GM12878 (cell line): ENCODE measurements around the gene PDZRN3. TPM values are rescaled to one million over a fixed set of nuclear protein-coding genes. Genes with fewer than 3 reads are reported as not detected.

ENCODE experiments used
- ATAC-seq: fragments of 200-7000 bp; cut with Tn5 transposase; 3 replicates; pipeline ENCODE4 v1.9.1; 2020; ENCODE audit warnings: mild to moderate bottlenecking, moderate library complexity
- BruUV-seq: library from RNA; stranded (reverse); fragments of 400-500 nt; replicated peaks from 2 replicates; lab custom pipeline; 2021; lab: Mats Ljungman, UMichigan
- CTCF ChIA-PET: fragments of 300-600 bp; sonication (Branson Sonifier 250); formaldehyde crosslinking; extraction: SDS; loops from one replicate; lab custom pipeline; 2021; ENCODE audit warnings: inconsistent platforms; lab: Yijun Ruan, JAX
- POLR2A ChIA-PET: fragments of 350-600 bp; formaldehyde crosslinking; extraction: SDS; loops from one replicate; lab custom pipeline; 2021; ENCODE audit warnings: inconsistent platforms; lab: Charles Lee
- RAD21 ChIA-PET: fragments of 300-600 bp; sonication (Branson Sonifier 250); formaldehyde crosslinking; loops from one replicate; lab custom pipeline; 2023; ENCODE audit warnings: antibody characterized with exemption; ENCODE audit not compliant: unreplicated experiment; lab: Charles Lee
- SMC1A ChIA-PET: fragments of 300-600 bp; sonication (Branson Sonifier 250); formaldehyde crosslinking; loops from one replicate; lab custom pipeline; 2023; ENCODE audit not compliant: unreplicated experiment, uncharacterized antibody; lab: Charles Lee
- DNase-seq: peaks from one replicate; pipeline ENCODE4 v3.0.0-alpha.2; 2011; ENCODE audit warnings: low read depth, low spot score
- FAIRE-seq: peaks from 3 replicates; lab custom pipeline; 2011; peaks lifted over from hg19 to GRCh38; lab: Jason Lieb, UNC
- H2AFZ ChIP-seq: 2 replicates; pipeline ENCODE4 v1.6.0; 2011; ENCODE audit warnings: low read depth, low read length, control low read depth; ENCODE audit not compliant: control insufficient read depth
- H3K27ac ChIP-seq: 2 replicates; pipeline ENCODE4 v1.5.1; 2011; ENCODE audit warnings: control low read depth; ENCODE audit not compliant: control insufficient read depth, insufficient read depth
- H3K27me3 ChIP-seq, 2 experiments: replicated peaks in 1 of 2; 2 replicates each; pipeline versions ENCODE4 v1.6.0 to v1.6.1; 2011; ENCODE audit warnings: low read length in 1 of 2; ENCODE audit not compliant: control insufficient read depth in 2 of 2, insufficient read depth in 2 of 2
- H3K36me3 ChIP-seq, 2 experiments: 2 replicates each; pipeline ENCODE4 v1.5.1; 2011; ENCODE audit warnings: low read length in 1 of 2; ENCODE audit not compliant: control insufficient read depth in 2 of 2, insufficient read depth in 2 of 2
- H3K4me1 ChIP-seq: 2 replicates; pipeline ENCODE4 v1.6.1; 2011; ENCODE audit warnings: mild to moderate bottlenecking, low read length, moderate library complexity, mixed read lengths; ENCODE audit not compliant: control insufficient read depth, insufficient read depth
- H3K4me2 ChIP-seq: 2 replicates; pipeline ENCODE4 v1.6.0; 2011; ENCODE audit warnings: control low read depth; ENCODE audit not compliant: control insufficient read depth, insufficient read depth
- H3K4me3 ChIP-seq: fragments of 200-600 bp; sonication (generic); 2 replicates; pipeline ENCODE4 v1.5.1; 2016
- H3K79me2 ChIP-seq: 2 replicates; pipeline ENCODE4 v1.6.0; 2011; ENCODE audit warnings: low read length; ENCODE audit not compliant: control insufficient read depth, insufficient read depth
- H3K9ac ChIP-seq: 2 replicates; pipeline ENCODE4 v1.8.0; 2011; ENCODE audit warnings: low read length, control low read depth, mixed read lengths; ENCODE audit not compliant: control insufficient read depth, insufficient read depth
- H3K9me3 ChIP-seq: replicated peaks from 3 replicates; pipeline ENCODE4 v1.5.1; 2011; ENCODE audit warnings: mild to moderate bottlenecking, low read length; ENCODE audit not compliant: control insufficient read depth, insufficient read depth
- H4K20me1 ChIP-seq: 2 replicates; pipeline ENCODE4 v1.6.0; 2011; ENCODE audit not compliant: control insufficient read depth, insufficient read depth
- CBX3 ChIP-seq: fragments of 200-600 bp; sonication (generic); IDR thresholded peaks from 2 replicates; pipeline ENCODE4 v1.6.1; 2016; ENCODE audit warnings: low read depth, borderline replicate concordance
- DPF2 ChIP-seq: fragments of 450-650 bp; IDR thresholded peaks from 2 replicates; pipeline ENCODE4 v1.6.1; 2017; ENCODE audit warnings: mild to moderate bottlenecking
- HDAC2 ChIP-seq: fragments of 200-600 bp; sonication (generic); IDR thresholded peaks from 2 replicates; pipeline ENCODE4 v1.6.1; 2017
- MEF2B ChIP-seq: fragments of 450-650 bp; IDR thresholded peaks from 2 replicates; pipeline ENCODE4 v1.6.1; 2018; ENCODE audit warnings: mild to moderate bottlenecking, moderate library complexity; ENCODE audit not compliant: partially characterized antibody, poor library complexity, severe bottlenecking
- MTA3 ChIP-seq: IDR thresholded peaks from 2 replicates; pipeline ENCODE4 v1.6.1; 2012; ENCODE audit warnings: low read length, inconsistent platforms, borderline replicate concordance
- MYB ChIP-seq: fragments of 150-350 bp; IDR thresholded peaks from 2 replicates; pipeline ENCODE4 v1.6.1; 2014; ENCODE audit warnings: mild to moderate bottlenecking, low read depth, low read length, borderline replicate concordance
- REST ChIP-seq: IDR thresholded peaks from 2 replicates; pipeline ENCODE4 v1.6.1; 2012; ENCODE audit warnings: mild to moderate bottlenecking, low read depth, low read length
- SIN3A ChIP-seq: IDR thresholded peaks from 2 replicates; pipeline ENCODE4 v1.6.1; 2012; ENCODE audit warnings: low read depth, low read length, improper control_type of control experiment
- SPI1 ChIP-seq: IDR thresholded peaks from 2 replicates; pipeline ENCODE4 v1.6.1; 2011; ENCODE audit warnings: low read depth, mild to moderate bottlenecking, low read length, moderate library complexity, borderline replicate concordance; ENCODE audit not compliant: insufficient read depth
- SRF ChIP-seq, 2 experiments: IDR thresholded peaks; 2 replicates each; pipeline ENCODE4 v1.6.1; 2011; ENCODE audit warnings: low read depth in 2 of 2, low read length in 2 of 2, mild to moderate bottlenecking in 1 of 2, moderate library complexity in 1 of 2
- TARDBP ChIP-seq: IDR thresholded peaks from 2 replicates; pipeline ENCODE4 v1.6.1; 2016; ENCODE audit warnings: borderline replicate concordance
- TBL1XR1 ChIP-seq: IDR thresholded peaks from 2 replicates; pipeline ENCODE4 v1.6.1; 2012; ENCODE audit warnings: low read depth, low read length, improper control_type of control experiment
- ZBTB40 ChIP-seq: fragments of 450-650 bp; IDR thresholded peaks from 2 replicates; pipeline ENCODE4 v1.6.1; 2016; ENCODE audit warnings: mild to moderate bottlenecking, moderate library complexity, borderline replicate concordance
- ZNF687 ChIP-seq: fragments of 450-650 bp; IDR thresholded peaks from 2 replicates; pipeline ENCODE4 v1.6.1; 2017; ENCODE audit warnings: mild to moderate bottlenecking, moderate library complexity
- WGBS: methylation state at CpG from one replicate; pipeline ENCODE4 v1.1.6; 2016; ENCODE audit warnings: low lambda C conversion rate; ENCODE audit not compliant: insufficient replicate concordance, insufficient coverage; ENCODE audit errors: missing lambda C conversion rate; 5-methylcytosine and 5-hydroxymethylcytosine counted together
- in situ Hi-C: fragments of 300-500 bp; cut with MboI; formaldehyde crosslinking; loops from 9 replicates; pipeline ENCODE4 v1.14.3; 2018; ENCODE audit warnings: mixed read lengths
- intact Hi-C: fragments of 100-400 bp; cut with micrococcal nuclease; formaldehyde crosslinking; loops from one replicate; pipeline ENCODE4 v1.14.2; 2022; ENCODE audit not compliant: unreplicated experiment
- polyA plus RNA-seq, 11 experiments: library from polyadenylated mRNA; depleted of rRNA in 4 of 11; unstranded in 6 of 11; stranded (reverse) in 5 of 11; fragments of >200 nt; fragmentation: Nextera tagmentation in 4 of 11; fragmentation: Illumina TruSeq in 1 of 11; extraction: Ambion mirVana in 4 of 11; extraction: Trizol in 1 of 11; gene quantifications; 1 replicate in 1 of 11; 2 replicates in 10 of 11; pipeline versions ENCODE4 v1.2.1 to v1.2.3, GENCODE V29; 2011 to 2016; ENCODE audit warnings: inconsistent platforms in 2 of 11, missing spikeins in 2 of 11, low read depth in 1 of 11
- total RNA-seq, 4 experiments: library from RNA; depleted of rRNA in 3 of 4; stranded (reverse); fragments of >200 nt in 3 of 4; fragmentation: Illumina TruSeq in 1 of 4; extraction: Trizol in 1 of 4; gene quantifications; 2 replicates each; pipeline versions ENCODE4 v1.2.1 to v1.2.3, GENCODE V29; 2013 to 2021

Gene PDZRN3
- total and polyA plus RNA-seq, 10 of the 15 experiments (the other 5 are each of a cell fraction or from before 2014, with no cell fraction given) = 0.07 to 0.37 (median 0.12) TPM; not detected in 6

- Histone ChIP-seq H3K4me2 (no peak overlapping the region), H3K27me3 (peaks cover 0 to 5% of the 10 kb centered on the region in 2 experiments; a peak in 1 of 4 replicates), H3K36me3 (no peaks in the 10 kb centered on the region), H3K27ac (no peak overlapping the region), H4K20me1 (no peaks in the 10 kb centered on the region), H3K4me3 (no peak overlapping the region), H3K9ac (no peak overlapping the region), H3K79me2 (no peaks in the 10 kb centered on the region), H3K4me1 (no peaks in the 10 kb centered on the region), H3K9me3 (no peaks in the 10 kb centered on the region; the same call in 2 of the 3 replicates), H2AFZ (no peak overlapping the region)
- ChIA-PET SMC1A (no interaction called here), POLR2A (no interaction called here), RAD21 (no interaction called here), CTCF (no interaction called here)
- intact Hi-C loops (no loop called here), in situ Hi-C loops (no loop called here)
- no peak for DNase-seq
- WGBS = 14% methylated on average over 4 of the region's 4 CpGs
- BruUV-seq = no TSS peak
- ATAC-seq = no peak
- no peak for FAIRE-seq
- TF ChIP-seq SIN3A (no peak), TBL1XR1 (no peak), REST (no peak), MTA3 (no peak), SPI1 (no peak), ZBTB40 (no peak), MYB (no peak), ZNF687 (no peak), MEF2B (no peak), TARDBP (no peak), CBX3 (no peak), DPF2 (no peak), HDAC2 (no peak), SRF (IDR thresholded peaks at IDR 0.05; ENCODE audit: low read depth in 2 of 2, low read length in 2 of 2) (no peak)
These were observed 1.4 kb downstream of the PDZRN3 start for GRCh38 chr3:73623346-73623745.
